ENCODE measurements around the gene KCNG2. TPM values are rescaled to one million over a fixed set of nuclear protein-coding genes. Genes with fewer than 3 reads are reported as not detected.

Gene KCNG2
- total RNA-seq, 1 donor from 2014 or later = not detected

GRCh38 chr18:79853303-79853992 is 55.7 kb downstream of the KCNG2 start:
- Mint-ChIP-seq H3K36me3 (ENCODE audit: insufficient read depth) (no peaks in the 10 kb centered on the region), H3K4me3 (ENCODE audit: low read depth) (no peak overlapping the region), H3K4me1 (ENCODE audit: low read depth) (peaks cover 1% of the 10 kb centered on the region), H3K27ac (no peak overlapping the region), H3K9me3 (ENCODE audit: low read depth) (no peaks in the 10 kb centered on the region), H3K27me3 (peaks cover 26% of the 10 kb centered on the region)
- no peak for TF ChIP-seq CTCF (IDR thresholded peaks at IDR 0.05; ENCODE audit: unreplicated experiment)
- peak; percentile 6 for DNase-seq (ENCODE audit: low spot score, unreplicated experiment)

GRCh38 chr18:79853993-79854364 is 56.2 kb downstream of the KCNG2 start:
- H3K4me1 Mint-ChIP-seq (ENCODE audit: low read depth) = peaks cover 1% of the 10 kb centered on the region
- TF ChIP-seq CTCF (IDR thresholded peaks at IDR 0.05; ENCODE audit: unreplicated experiment) = no peak

GRCh38 chr18:79855147-79855933 is 57.6 kb downstream of the KCNG2 start:
- H3K27ac Mint-ChIP-seq = no peak overlapping the region

More at GRCh38 chr18:79853993-79854364, 56.2 kb downstream of the KCNG2 start:
- no peaks in the 10 kb centered on the region for H3K9me3 Mint-ChIP-seq (ENCODE audit: low read depth)
- peaks cover 31% of the 10 kb centered on the region for H3K27me3 Mint-ChIP-seq
- DNase-seq (ENCODE audit: low spot score, unreplicated experiment) = peak; percentile 9
- no peak overlapping the region for H3K4me3 Mint-ChIP-seq (ENCODE audit: low read depth)
- H3K27ac Mint-ChIP-seq = no peak overlapping the region
- no peaks in the 10 kb centered on the region for H3K36me3 Mint-ChIP-seq (ENCODE audit: insufficient read depth)

GRCh38 chr18:79856119-79857007 is 58.6 kb downstream of the KCNG2 start:
- Mint-ChIP-seq H3K27me3 (peaks cover 48% of the 10 kb centered on the region), H3K4me1 (ENCODE audit: low read depth) (peaks cover 1% of the 10 kb centered on the region), H3K9me3 (ENCODE audit: low read depth) (peaks cover 8% of the 10 kb centered on the region), H3K4me3 (ENCODE audit: low read depth) (no peak overlapping the region), H3K36me3 (ENCODE audit: insufficient read depth) (no peaks in the 10 kb centered on the region), H3K27ac (no peak overlapping the region)
- no peak for DNase-seq (ENCODE audit: low spot score, unreplicated experiment)
- no peak for TF ChIP-seq CTCF (IDR thresholded peaks at IDR 0.05; ENCODE audit: unreplicated experiment)

More at GRCh38 chr18:79855147-79855933, 57.6 kb downstream of the KCNG2 start:
- Mint-ChIP-seq H3K4me3 (ENCODE audit: low read depth) (no peak overlapping the region), H3K9me3 (ENCODE audit: low read depth) (peaks cover 3% of the 10 kb centered on the region), H3K36me3 (ENCODE audit: insufficient read depth) (no peaks in the 10 kb centered on the region), H3K27me3 (peaks cover 41% of the 10 kb centered on the region), H3K4me1 (ENCODE audit: low read depth) (peaks cover 1% of the 10 kb centered on the region)
- DNase-seq (ENCODE audit: low spot score, unreplicated experiment) = no peak
- no peak for TF ChIP-seq CTCF (IDR thresholded peaks at IDR 0.05; ENCODE audit: unreplicated experiment)
